Omental fat pad (tissue), 4 donors: ENCODE data around the gene ALK. TPM values are rescaled to one million over a fixed set of nuclear protein-coding genes. Genes with fewer than 3 reads are reported as not detected.

Experiments
- ATAC-seq: fragments of 150-250 bp; one replicate; pipeline ENCODE4 v1.9.1; 2016; ENCODE audit warnings: mild to moderate bottlenecking, moderate library complexity; ENCODE audit not compliant: low FRiP score
- DNase-seq: peaks from one replicate; pipeline ENCODE4 v3.0.0-alpha.2; 2019; ENCODE audit warnings: low spot score
- total RNA-seq, 4 donors: library from RNA; depleted of rRNA; stranded (reverse); fragments of >200 nt; gene quantifications; one replicate each; pipeline ENCODE4 v1.1.0, GENCODE V29; 2016
- TF ChIP-seq, protein P1 (sequence below), 3 donors: fragments of 450-650 bp; IDR thresholded peaks; one replicate each; pipeline ENCODE4 v1.5.1; 2016 to 2017; ENCODE audit warnings: antibody characterized with exemption in 3 of 3, mild to moderate bottlenecking in 3 of 3, moderate library complexity in 2 of 3

Gene ALK
- total RNA-seq, 4 donors from 2014 or later, result 0.12 to 2.2 (median 0.44) TPM; not detected in 1

- TF ChIP-seq, protein P1, sequence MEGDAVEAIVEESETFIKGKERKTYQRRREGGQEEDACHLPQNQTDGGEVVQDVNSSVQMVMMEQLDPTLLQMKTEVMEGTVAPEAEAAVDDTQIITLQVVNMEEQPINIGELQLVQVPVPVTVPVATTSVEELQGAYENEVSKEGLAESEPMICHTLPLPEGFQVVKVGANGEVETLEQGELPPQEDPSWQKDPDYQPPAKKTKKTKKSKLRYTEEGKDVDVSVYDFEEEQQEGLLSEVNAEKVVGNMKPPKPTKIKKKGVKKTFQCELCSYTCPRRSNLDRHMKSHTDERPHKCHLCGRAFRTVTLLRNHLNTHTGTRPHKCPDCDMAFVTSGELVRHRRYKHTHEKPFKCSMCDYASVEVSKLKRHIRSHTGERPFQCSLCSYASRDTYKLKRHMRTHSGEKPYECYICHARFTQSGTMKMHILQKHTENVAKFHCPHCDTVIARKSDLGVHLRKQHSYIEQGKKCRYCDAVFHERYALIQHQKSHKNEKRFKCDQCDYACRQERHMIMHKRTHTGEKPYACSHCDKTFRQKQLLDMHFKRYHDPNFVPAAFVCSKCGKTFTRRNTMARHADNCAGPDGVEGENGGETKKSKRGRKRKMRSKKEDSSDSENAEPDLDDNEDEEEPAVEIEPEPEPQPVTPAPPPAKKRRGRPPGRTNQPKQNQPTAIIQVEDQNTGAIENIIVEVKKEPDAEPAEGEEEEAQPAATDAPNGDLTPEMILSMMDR (IDR thresholded peaks at IDR 0.05), result no peak
- DNase-seq (no peak), ATAC-seq (no peak)
Measured at GRCh38 chr2:29780906-29781305, 140.5 kb downstream of the ALK start.

GRCh38 chr2:29777161-29777560 is 144.2 kb downstream of the ALK start:
- DNase-seq, result no peak
- no peak for ATAC-seq
- TF ChIP-seq, protein P1 (IDR thresholded peaks at IDR 0.05), result no peak

- DNase-seq (no peak), ATAC-seq (no peak)
- TF ChIP-seq, protein P1 (IDR thresholded peaks at IDR 0.05), result no peak
Measured at GRCh38 chr2:29776406-29776805, 145.0 kb downstream of the ALK start.

DNA sequence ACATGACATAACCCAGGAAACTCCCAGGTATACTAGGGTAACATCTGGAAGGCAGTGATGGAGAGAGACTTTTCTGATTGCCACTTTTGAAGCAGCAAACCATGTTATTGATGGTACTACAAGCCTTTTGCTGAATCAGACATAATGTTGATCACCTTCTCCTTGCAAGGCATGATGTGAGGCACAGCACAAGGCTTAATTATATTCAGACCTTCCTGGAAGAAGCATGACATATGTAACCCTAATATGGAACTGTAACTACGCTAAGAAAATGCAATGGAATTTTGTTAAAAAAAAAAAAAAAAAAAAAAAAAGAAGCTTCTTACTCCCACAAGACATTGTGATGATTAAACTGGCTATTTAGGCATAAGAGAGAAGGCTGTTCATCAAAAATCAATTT is 145.4 kb downstream of the ALK start:
- no peak for ATAC-seq
- TF ChIP-seq, protein P1 (IDR thresholded peaks at IDR 0.05), result no peak
- no peak for DNase-seq

- DNase-seq, result no peak
- TF ChIP-seq, protein P1 (IDR thresholded peaks at IDR 0.05), result no peak
- ATAC-seq, result no peak
Measured at GRCh38 chr2:29774624-29775023, 146.8 kb downstream of the ALK start.

DNA sequence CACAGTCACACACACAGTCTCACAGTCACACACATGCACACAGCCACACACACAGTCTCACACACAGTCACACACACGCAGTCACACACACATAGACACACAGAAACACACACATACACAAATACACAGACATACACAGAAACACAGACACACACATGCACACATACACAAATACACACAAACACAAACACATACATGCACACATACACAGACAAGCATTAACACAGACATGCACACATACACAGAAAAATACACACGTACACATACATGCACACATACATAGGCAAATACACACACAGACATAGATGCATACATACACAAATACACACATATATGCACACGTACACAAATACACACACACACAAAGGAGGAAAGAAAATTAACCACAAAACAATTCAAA is 150.5 kb downstream of the ALK start:
- ATAC-seq, result no peak
- no peak for DNase-seq
- TF ChIP-seq, protein P1 (IDR thresholded peaks at IDR 0.05), result no peak

DNA sequence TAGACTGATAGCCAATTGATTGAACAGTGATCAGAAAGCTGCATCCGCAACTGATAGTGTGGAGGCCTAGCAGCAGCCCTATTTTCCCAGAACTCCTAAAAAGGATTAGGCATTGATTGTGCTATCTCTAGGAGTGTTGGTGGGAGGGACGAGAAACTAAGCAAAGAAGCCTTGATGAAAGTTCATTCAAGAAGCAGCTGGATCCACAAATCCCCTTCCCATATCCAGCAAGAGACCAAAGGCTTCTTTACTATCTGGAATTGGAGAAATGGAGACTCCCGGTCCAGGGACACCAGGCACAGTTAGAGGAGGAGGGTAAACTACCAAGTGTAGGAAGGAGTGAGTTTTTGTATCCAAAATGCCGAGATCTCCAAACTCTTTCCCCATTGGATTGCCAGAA is 151.5 kb downstream of the ALK start:
- ATAC-seq, result no peak
- TF ChIP-seq, protein P1 (IDR thresholded peaks at IDR 0.05), result no peak
- no peak for DNase-seq
